A549 (cell line): Measurements from ENCODE around the gene RPS8. TPM values are rescaled to one million over a fixed set of nuclear protein-coding genes. Genes with fewer than 3 reads are reported as not detected.

Experiments
- ATAC-seq, 2 experiments: fragments of 200-7000 bp in 1 of 2; fragments of >200 bp in 1 of 2; cut with Nextera tagmentation in 1 of 2; cut with Tn5 transposase in 1 of 2; 3 replicates each; pipeline versions ENCODE4 v1.8.0 to v1.9.1; 2018 to 2020; ENCODE audit warnings: mild to moderate bottlenecking in 1 of 2, moderate library complexity in 1 of 2
- CTCF ChIA-PET: fragments of 300-600 bp; sonication (Branson Sonifier 250); formaldehyde crosslinking; extraction: SDS; loops from one replicate; lab custom pipeline; 2021; ENCODE audit warnings: antibody characterized with exemption, inconsistent platforms; lab: Yijun Ruan, JAX
- POLR2A ChIA-PET: fragments of 350-600 bp; formaldehyde crosslinking; extraction: SDS; loops from one replicate; lab custom pipeline; 2021; ENCODE audit warnings: antibody characterized with exemption, inconsistent platforms; lab: Yijun Ruan, JAX
- DNase-seq, 2 experiments: peaks; one replicate each; pipeline versions ENCODE4 v3.0.0 to v3.0.0-alpha.2; 2011 to 2016; ENCODE audit warnings: low read depth in 1 of 2, low spot score in 1 of 2
- FAIRE-seq: peaks from 2 replicates; lab custom pipeline; 2011; peaks lifted over from hg19 to GRCh38; lab: Jason Lieb, UNC
- H3K27ac ChIP-seq, 2 experiments: fragments of >200 bp; sonication (Bioruptor Twin); formaldehyde crosslinking; 3 replicates each; pipeline ENCODE4 v1.5.1; 2016 to 2017
- H3K4me1 ChIP-seq: fragments of >200 bp; sonication (Bioruptor Twin); formaldehyde crosslinking; 3 replicates; pipeline ENCODE4 v1.6.1; 2016
- H3K4me2 ChIP-seq: fragments of >200 bp; sonication (Bioruptor Twin); formaldehyde crosslinking; 3 replicates; pipeline ENCODE4 v1.6.1; 2016
- H3K4me3 ChIP-seq: fragments of >200 bp; sonication (Bioruptor Twin); formaldehyde crosslinking; 3 replicates; pipeline ENCODE4 v1.5.1; 2016
- H3K9me3 ChIP-seq: fragments of >200 bp; sonication (Bioruptor Twin); formaldehyde crosslinking; 3 replicates; pipeline ENCODE4 v1.6.1; 2016
- CBX2 ChIP-seq: fragments of 200-600 bp; sonication (generic); IDR thresholded peaks from 2 replicates; pipeline ENCODE4 v1.6.1; 2016; ENCODE audit warnings: low read depth, mild to moderate bottlenecking, borderline replicate concordance
- CBX8 ChIP-seq: fragments of 200-600 bp; sonication (generic); IDR thresholded peaks from 2 replicates; pipeline ENCODE4 v1.6.1; 2016
- CHD2 ChIP-seq: fragments of 150-350 bp; IDR thresholded peaks from 2 replicates; pipeline ENCODE4 v1.6.1; 2014; ENCODE audit warnings: low read length; ENCODE audit not compliant: partially characterized antibody
- CHD4 ChIP-seq: fragments of 200-600 bp; sonication (generic); IDR thresholded peaks from 2 replicates; pipeline ENCODE4 v1.6.1; 2016; ENCODE audit warnings: antibody characterized with exemption, mild to moderate bottlenecking, borderline replicate concordance
- CTCF ChIP-seq: fragments of >200 bp; sonication (Bioruptor Twin); formaldehyde crosslinking; IDR thresholded peaks from 3 replicates; pipeline ENCODE4 v1.5.1; 2016
- EHMT2 ChIP-seq: fragments of 200-600 bp; sonication (generic); IDR thresholded peaks from 2 replicates; pipeline ENCODE4 v1.6.1; 2016; ENCODE audit warnings: antibody characterized with exemption, low read depth, mild to moderate bottlenecking, moderate library complexity
- ELK1 ChIP-seq: fragments of 150-350 bp; IDR thresholded peaks from 2 replicates; pipeline ENCODE4 v1.6.1; 2014; ENCODE audit warnings: low read depth, mild to moderate bottlenecking, low read length
- ESRRA ChIP-seq: fragments of 150-350 bp; IDR thresholded peaks from 2 replicates; pipeline ENCODE4 v1.6.1; 2014; ENCODE audit warnings: mild to moderate bottlenecking, low read length, borderline replicate concordance
- FOSL2 ChIP-seq, 2 experiments: fragments of 450-650 bp in 1 of 2; fragments of >200 bp in 1 of 2; sonication (Bioruptor Twin) in 1 of 2; formaldehyde crosslinking; IDR thresholded peaks; 2 replicates each; pipeline versions ENCODE4 v1.5.0 to v1.6.1; 2016 to 2020; ENCODE audit warnings: mild to moderate bottlenecking in 1 of 2, moderate library complexity in 1 of 2
- FOXS1 ChIP-seq: fragments of 250-450 bp; sonication (Bioruptor Pico); IDR thresholded peaks from 2 replicates; pipeline ENCODE4 v1.5.0; 2020; ENCODE audit warnings: mild to moderate bottlenecking, moderate library complexity
- HDAC2 ChIP-seq: fragments of 200-600 bp; sonication (generic); IDR thresholded peaks from 2 replicates; pipeline ENCODE4 v1.6.1; 2016
- HES2 ChIP-seq: fragments of >200 bp; sonication (Bioruptor Twin); formaldehyde crosslinking; IDR thresholded peaks from 2 replicates; pipeline ENCODE4 v1.6.1; 2016
- HMGXB4 ChIP-seq: fragments of 250-450 bp; sonication (Bioruptor Pico); IDR thresholded peaks from 2 replicates; pipeline ENCODE4 v1.5.0; 2021; ENCODE audit warnings: mild to moderate bottlenecking, moderate library complexity, borderline replicate concordance
- HOXB5 ChIP-seq: fragments of 250-450 bp; sonication (Bioruptor Pico); IDR thresholded peaks from 2 replicates; pipeline ENCODE4 v1.5.0; 2020; ENCODE audit warnings: mild to moderate bottlenecking, moderate library complexity
- JUNB ChIP-seq: fragments of >200 bp; sonication (Bioruptor Twin); formaldehyde crosslinking; IDR thresholded peaks from 2 replicates; pipeline ENCODE4 v1.6.1; 2016
- KDM5A ChIP-seq: fragments of 200-600 bp; sonication (generic); IDR thresholded peaks from 2 replicates; pipeline ENCODE4 v1.6.1; 2016; ENCODE audit warnings: antibody characterized with exemption, mild to moderate bottlenecking
- MAFK ChIP-seq: fragments of 450-650 bp; IDR thresholded peaks from 2 replicates; pipeline ENCODE4 v1.6.1; 2014; ENCODE audit not compliant: partially characterized antibody
- MAX ChIP-seq: IDR thresholded peaks from 2 replicates; pipeline ENCODE4 v1.6.1; 2012
- NFE2L2 ChIP-seq: fragments of 150-350 bp; conservative IDR thresholded peaks from 2 replicates; pipeline ENCODE4 v1.6.1; 2014; ENCODE audit warnings: low read length
- NR3C1 ChIP-seq: fragments of >200 bp; sonication (Bioruptor Twin); formaldehyde crosslinking; IDR thresholded peaks from 3 replicates; pipeline ENCODE4 v1.6.1; 2017
- POLR2AphosphoS2 ChIP-seq: conservative IDR thresholded peaks from 2 replicates; pipeline ENCODE4 v1.6.1; 2012; ENCODE audit warnings: low read length, improper control_type of control experiment, inconsistent platforms
- RAD21 ChIP-seq, 2 experiments: fragments of >200 bp in 1 of 2; sonication (Bioruptor Twin) in 1 of 2; formaldehyde crosslinking in 1 of 2; IDR thresholded peaks in 1 of 2; conservative IDR thresholded peaks in 1 of 2; 2 replicates in 1 of 2; 3 replicates in 1 of 2; pipeline ENCODE4 v1.6.1; 2012 to 2018; ENCODE audit warnings: inconsistent platforms in 1 of 2
- RCOR1 ChIP-seq: fragments of 150-350 bp; IDR thresholded peaks from 2 replicates; pipeline ENCODE4 v1.6.1; 2014; ENCODE audit warnings: antibody characterized with exemption, low read length, low read depth
- REST ChIP-seq: fragments of 200-600 bp; sonication (generic); IDR thresholded peaks from 2 replicates; pipeline ENCODE4 v1.6.1; 2016; ENCODE audit warnings: antibody characterized with exemption, mild to moderate bottlenecking, moderate library complexity
- RNF2 ChIP-seq: fragments of 200-600 bp; sonication (generic); IDR thresholded peaks from 2 replicates; pipeline ENCODE4 v1.6.1; 2016; ENCODE audit warnings: low read depth, mild to moderate bottlenecking, antibody characterized with exemption, moderate library complexity, borderline replicate concordance
- SREBF2 ChIP-seq: fragments of 450-650 bp; IDR thresholded peaks from 2 replicates; pipeline ENCODE4 v1.6.1; 2014; ENCODE audit warnings: mild to moderate bottlenecking, moderate library complexity
- TFCP2L1 ChIP-seq: fragments of 250-450 bp; sonication (Bioruptor Pico); IDR thresholded peaks from 2 replicates; pipeline ENCODE4 v1.5.0; 2021; ENCODE audit warnings: mild to moderate bottlenecking
- TP53 ChIP-seq: fragments of 250-450 bp; sonication (Bioruptor Pico); IDR thresholded peaks from 2 replicates; pipeline ENCODE4 v1.5.0; 2021; ENCODE audit warnings: mild to moderate bottlenecking, moderate library complexity
- USF2 ChIP-seq: fragments of 450-650 bp; IDR thresholded peaks from 2 replicates; pipeline ENCODE4 v1.6.1; 2014; ENCODE audit warnings: antibody characterized with exemption
- ZC3H11A ChIP-seq: fragments of 450-650 bp; IDR thresholded peaks from 2 replicates; pipeline ENCODE4 v1.6.1; 2014; ENCODE audit warnings: antibody characterized with exemption, mild to moderate bottlenecking
- ZNF302 ChIP-seq: fragments of 250-450 bp; sonication (Bioruptor Pico); IDR thresholded peaks from 2 replicates; pipeline ENCODE4 v1.9.0; 2021; ENCODE audit warnings: inconsistent platforms, mild to moderate bottlenecking, moderate library complexity
- WGBS: methylation state at CpG from one replicate; pipeline ENCODE4 v1.1.6; 2017; ENCODE audit errors: missing lambda C conversion rate; 5-methylcytosine and 5-hydroxymethylcytosine counted together
- polyA plus RNA-seq, 4 experiments: library from polyadenylated mRNA; depleted of rRNA in 3 of 4; stranded (reverse); fragments of >200 nt; fragmentation: RNase III in 1 of 4; extraction: RNeasy Plus Mini Kit Qiagen cat#74134 plus additional on column Dnase treatment in 1 of 4; gene quantifications; 2 replicates in 3 of 4; 3 replicates in 1 of 4; pipeline ENCODE4 v1.2.3, GENCODE V29; 2011 to 2017

The RPS8 gene
- polyA plus RNA-seq, 2 of the 4 experiments (the other 2 are of a cell fraction) = 1,577 to 1,820 TPM

GRCh38 chr1:44786138-44786840 is 10.9 kb downstream of the RPS8 start:
- WGBS = 30% methylated on average over 11 of the region's 49 CpGs
- H3K4me1 ChIP-seq = peaks cover 6% of the 10 kb centered on the region
- DNase-seq = peak; percentile 75 to 77
- H3K4me3 ChIP-seq = peak overlapping the region; percentile 49
- H3K9me3 ChIP-seq = no peaks in the 10 kb centered on the region
- ChIA-PET POLR2A (interaction anchor here (0.6 to 1.8 kb wide), 3 partner anchors 10 to 753 kb away, joined by 3 to 11 read pairs (median 4); partner anchors contain the start of gene RPS8), CTCF (interaction anchor here (0.7 to 7.1 kb wide), 19 partner anchors 8 to 713 kb away, joined by 3 to 44 read pairs (median 5); partner anchors contain the start of genes BTBD19, KIF2C, PLK3 and RNU5D-1)
- ATAC-seq = peak; percentile 63 to 70
- FAIRE-seq = no peak
- H3K4me2 ChIP-seq = peak overlapping the region; percentile 97
- H3K27ac ChIP-seq = peak overlapping the region; percentile 89 to 93
- TF ChIP-seq NR3C1 = no peak
- no peak for TF ChIP-seq ESRRA
- peak; percentile 76 for TF ChIP-seq CTCF
- TF ChIP-seq SREBF2 = no peak
- no peak for TF ChIP-seq HMGXB4
- TF ChIP-seq JUNB = no peak
- TF ChIP-seq NFE2L2 = no peak
- no peak for TF ChIP-seq RCOR1
- TF ChIP-seq HDAC2 = no peak
- TF ChIP-seq USF2 = peak; percentile 57
- TF ChIP-seq POLR2AphosphoS2 = no peak
- peak; percentile 98 for TF ChIP-seq MAX
- TF ChIP-seq EHMT2 = no peak
- TF ChIP-seq TP53 = no peak
- no peak for TF ChIP-seq CHD4
- TF ChIP-seq TFCP2L1 = no peak
- TF ChIP-seq FOXS1 (CRISPR knock-in tag) = no peak
- no peak; the same call in 1 of the 2 replicates for TF ChIP-seq KDM5A
- no peak for TF ChIP-seq ELK1
- peak; percentile 68 to 74 for TF ChIP-seq RAD21 (conservative IDR thresholded peaks at IDR 0.05 in 1 of 2, IDR thresholded peaks at IDR 0.05 in 1 of 2)
- no peak for TF ChIP-seq CHD2
- TF ChIP-seq CBX2 = no peak
- TF ChIP-seq ZC3H11A = no peak
- TF ChIP-seq HOXB5 (CRISPR knock-in tag) = no peak
- no peak for TF ChIP-seq FOSL2 (IDR thresholded peaks at IDR 0.05)
- no peak for TF ChIP-seq FOSL2 (CRISPR knock-in tag; IDR thresholded peaks at IDR 0.05)
- no peak for TF ChIP-seq CBX8
- TF ChIP-seq MAFK = no peak
- TF ChIP-seq REST = no peak
- TF ChIP-seq HES2 = no peak
- no peak for TF ChIP-seq ZNF302 (CRISPR knock-in tag)
- no peak for TF ChIP-seq RNF2
